Astrocyte (in vitro differentiated cells and primary cell): ENCODE data around the gene NEURL2.

Source experiments
- CTCF ChIP-seq: IDR thresholded peaks from 2 replicates; pipeline ENCODE4 v1.5.1; 2011; ENCODE audit warnings: low read depth, mild to moderate bottlenecking, inconsistent platforms, low read length, moderate library complexity; ENCODE audit not compliant: insufficient read depth
- EZH2 ChIP-seq: IDR thresholded peaks from 2 replicates; pipeline ENCODE4 v1.6.1; 2012; ENCODE audit warnings: mild to moderate bottlenecking, low read length, inconsistent platforms; ENCODE audit not compliant: insufficient read depth

GRCh38 chr20:45892828-45893500, 2.0 kb upstream of the NEURL2 start:
- TF ChIP-seq CTCF (no peak), EZH2 (no peak)
